Measurements from ENCODE around the gene RFPL4A. TPM values are rescaled to one million over a fixed set of nuclear protein-coding genes. Genes with fewer than 3 reads are reported as not detected.
A peak's percentile ranks its signal among the peaks of the same experiment; 100 is the strongest.

RFPL4A gene
- total RNA-seq, 4 donors from 2014 or later = not detected

DNA sequence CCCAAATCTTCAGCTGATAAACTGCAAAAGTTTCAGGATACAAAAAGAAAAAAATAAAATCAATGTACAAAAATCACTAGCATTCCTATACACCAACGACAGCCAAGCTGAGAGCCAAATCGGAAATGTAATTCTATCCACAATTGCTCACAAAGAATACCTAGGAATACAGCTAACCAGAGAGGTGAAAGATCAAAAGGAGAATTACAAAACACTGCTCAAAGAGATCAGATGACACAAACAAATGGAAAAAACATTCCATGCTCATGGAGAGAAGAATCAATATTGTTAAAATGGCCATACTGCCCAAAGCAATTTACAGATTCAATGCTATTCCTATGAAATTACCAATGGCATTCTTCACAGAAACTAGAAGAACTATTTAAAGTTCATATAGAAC is 43.4 kb downstream of the RFPL4A start:
- no peak overlapping the region for H3K27ac ChIP-seq (replicated peaks in 1 of 4)
- no peak overlapping the region for H3K4me3 ChIP-seq
- WGBS = 86% methylated on average over 2 of the region's 2 CpGs
- H3K4me1 ChIP-seq = no peaks in the 10 kb centered on the region
- no peak for TF ChIP-seq POLR2AphosphoS5 (IDR thresholded peaks at IDR 0.05)
- H3K9me3 ChIP-seq = peaks cover 0 to 3% (median 0%) of the 10 kb centered on the region in 4 donors
- peaks cover 0 to 4% (median 0%) of the 10 kb centered on the region in 4 donors for H3K27me3 ChIP-seq
- no peaks in the 10 kb centered on the region for H3K36me3 ChIP-seq
- intact Hi-C loops (cut with DNase I) = no loop called here
- DNase-seq (ENCODE audit: extremely low spot score) = no peak

DNA sequence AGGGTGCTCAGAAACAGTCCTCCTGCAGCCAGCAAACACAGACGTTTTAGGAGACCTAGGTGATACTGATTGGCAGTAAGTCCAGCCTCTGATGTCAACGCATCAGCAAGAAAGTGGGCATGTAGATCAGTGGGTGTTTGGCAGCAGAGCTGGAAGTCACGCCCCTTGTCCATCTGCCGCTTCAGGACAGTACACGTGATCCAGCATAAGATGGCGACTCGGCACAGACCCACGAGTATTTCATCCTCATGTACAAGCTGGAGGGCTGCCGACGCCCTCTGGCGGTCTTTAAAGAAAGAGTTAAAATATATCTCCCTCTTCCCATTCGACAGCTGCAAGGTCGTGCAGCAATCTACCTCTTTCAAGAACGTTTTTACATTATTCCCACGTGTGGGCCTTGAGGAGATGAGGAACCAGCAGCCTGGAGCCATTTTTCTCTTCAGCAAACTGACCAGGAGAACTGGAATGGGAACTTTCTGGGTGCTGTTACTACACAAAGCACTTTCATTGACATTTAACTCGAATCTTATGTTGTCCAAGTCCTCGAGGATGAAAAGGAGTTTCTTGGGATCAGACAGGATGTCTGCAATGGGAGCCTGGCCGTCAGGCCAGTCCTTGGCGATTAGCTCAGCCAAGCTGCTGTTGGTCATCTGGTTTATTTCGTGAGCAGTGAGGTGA is 50.6 kb downstream of the RFPL4A start:
- Histone ChIP-seq H3K9me3 (peaks cover 0 to 3% (median 0%) of the 10 kb centered on the region in 4 donors), H3K4me1 (no peaks in the 10 kb centered on the region), H3K27me3 (peaks cover 0 to 18% (median 0%) of the 10 kb centered on the region in 4 donors), H3K4me3 (no peak overlapping the region), H3K27ac (replicated peaks in 1 of 4) (no peak overlapping the region), H3K36me3 (no peaks in the 10 kb centered on the region)
- no peak for DNase-seq (ENCODE audit: extremely low spot score)
- intact Hi-C loops (cut with DNase I) = no loop called here
- no peak for TF ChIP-seq EP300 (IDR thresholded peaks at IDR 0.05)
- TF ChIP-seq CTCF (IDR thresholded peaks at IDR 0.05) = peak in 2 of 3 experiments; percentile 7 to 15
- WGBS = 41% methylated on average over 14 of the region's 20 CpGs

DNA sequence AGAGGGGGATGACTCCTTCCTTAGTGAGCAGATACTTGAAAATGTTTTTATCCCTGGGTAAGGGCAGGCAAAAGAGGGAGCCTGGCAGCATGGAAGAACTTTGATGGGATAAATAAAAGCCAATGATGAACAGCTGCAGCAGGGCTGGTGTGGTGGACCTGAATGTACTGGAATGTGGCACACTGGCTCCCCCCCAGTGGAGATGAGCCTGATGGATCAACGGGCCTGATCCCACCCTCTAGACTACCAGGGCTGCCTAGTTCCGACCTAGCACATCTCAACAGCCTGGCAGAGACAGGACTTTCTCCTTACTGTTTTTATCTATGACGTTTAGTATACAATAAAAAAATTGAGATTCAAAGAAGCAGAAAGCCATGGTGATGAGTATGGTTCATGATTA is 52.4 kb downstream of the RFPL4A start:
- Histone ChIP-seq H3K27me3 (peaks cover 0 to 18% (median 0%) of the 10 kb centered on the region in 4 donors), H3K36me3 (no peaks in the 10 kb centered on the region), H3K9me3 (no peaks in the 10 kb centered on the region), H3K4me1 (no peaks in the 10 kb centered on the region), H3K4me3 (no peak overlapping the region), H3K27ac (replicated peaks in 1 of 4) (no peak overlapping the region)
- no peak for DNase-seq (ENCODE audit: extremely low spot score)
- no peak for TF ChIP-seq CTCF (IDR thresholded peaks at IDR 0.05)
- no peak for TF ChIP-seq POLR2A (IDR thresholded peaks at IDR 0.05; ENCODE audit: low read depth)
- intact Hi-C loops (cut with DNase I) = no loop called here
- WGBS = 48% methylated on average over 3 of the region's 3 CpGs

- 52% methylated on average over 7 of the region's 7 CpGs for WGBS
- intact Hi-C loops (cut with DNase I) = no loop called here
- H3K4me3 ChIP-seq = no peak overlapping the region
- no peaks in the 10 kb centered on the region for H3K4me1 ChIP-seq
- H3K27me3 ChIP-seq = peaks cover 0 to 18% (median 0%) of the 10 kb centered on the region in 4 donors
- TF ChIP-seq CTCF (IDR thresholded peaks at IDR 0.05) (no peak), POLR2A (IDR thresholded peaks at IDR 0.05; ENCODE audit: low read depth) (no peak), EP300 (IDR thresholded peaks at IDR 0.05) (no peak), POLR2AphosphoS5 (IDR thresholded peaks at IDR 0.05) (no peak)
- DNase-seq (ENCODE audit: extremely low spot score) = no peak
- no peak overlapping the region for H3K27ac ChIP-seq (replicated peaks in 1 of 4)
- H3K36me3 ChIP-seq = no peaks in the 10 kb centered on the region
- no peaks in the 10 kb centered on the region for H3K9me3 ChIP-seq
These were observed 53.6 kb downstream of the RFPL4A start for GRCh38 chr19:55812449-55812848.

Other genes starting within 250 kb of the RFPL4A start
- gene SBK2, start 222.0 kb upstream of the RFPL4A start, total RNA-seq = not detected
- 1 to 10 TPM in 2 of 4 donors, under 1 TPM in 1, not detected in 1; 0.83 to 1.5 (median 1.5) TPM for gene SBK3, start 213.6 kb upstream of the RFPL4A start, total RNA-seq
- gene ZNF579, start 178.2 kb upstream of the RFPL4A start, total RNA-seq = 10 to 100 TPM in 1 of 4 donors, 1 to 10 TPM in 3; 4.2 to 11.1 (median 8.1) TPM
- gene FIZ1, start 159.6 kb upstream of the RFPL4A start, total RNA-seq = 10 to 100 TPM in 2 of 4 donors, 1 to 10 TPM in 2; 8.3 to 17.3 (median 11.4) TPM
- 10 to 100 TPM; 20.5 to 36.2 (median 27.9) TPM for gene ZNF524, start 158.8 kb upstream of the RFPL4A start, total RNA-seq
- 10 to 100 TPM in 2 of 4 donors, 1 to 10 TPM in 2; 7.5 to 15.4 (median 10.2) TPM for gene ZNF865, start 153.4 kb upstream of the RFPL4A start, total RNA-seq
- 1 to 10 TPM; 2.5 to 6.3 (median 4.0) TPM for gene ZNF784, start 134.5 kb upstream of the RFPL4A start, total RNA-seq
- 10 to 100 TPM; 38.3 to 66.8 (median 43.1) TPM for gene ZNF580, start 118.1 kb upstream of the RFPL4A start, total RNA-seq
- 10 to 100 TPM; 13.3 to 26.6 (median 18.2) TPM for gene ZNF581, start 115.4 kb upstream of the RFPL4A start, total RNA-seq
- 10 to 100 TPM in 3 of 4 donors, 1 to 10 TPM in 1; 9.4 to 22.0 (median 19.2) TPM for gene CCDC106, start 110.9 kb upstream of the RFPL4A start, total RNA-seq
- 100 to 1,000 TPM in 2 of 4 donors, 10 to 100 TPM in 2; 80.4 to 122 (median 104) TPM for gene U2AF2, start 104.1 kb upstream of the RFPL4A start, total RNA-seq
- 100 to 1,000 TPM in 2 of 4 donors, 10 to 100 TPM in 2; 30.7 to 176 (median 104) TPM for gene EPN1, start 83.9 kb upstream of the RFPL4A start, total RNA-seq
- gene NLRP9, start 20.7 kb upstream of the RFPL4A start, total RNA-seq = not detected
- gene RFPL4AL1, start 10.0 kb downstream of the RFPL4A start, total RNA-seq = not detected
- gene NLRP11, start 72.9 kb downstream of the RFPL4A start, total RNA-seq = not detected
- not detected for gene NLRP4, start 77.4 kb downstream of the RFPL4A start, total RNA-seq
- gene NLRP13, start 173.2 kb downstream of the RFPL4A start, total RNA-seq = not detected
- gene NLRP8, start 188.7 kb downstream of the RFPL4A start, total RNA-seq = not detected
- gene NLRP5, start 227.7 kb downstream of the RFPL4A start, total RNA-seq = not detected